Inflammatory macrophage treated with lipopolysaccharide for 4 hours (primary cell): ENCODE data around the gene RNF180.
"Not testable (repeated sequence)": the region's sequence is repeated elsewhere in the genome, so short reads cannot be mapped to it uniquely, and the experiment has no call there.

Experiments used
- DNase-seq: peaks from one replicate; pipeline ENCODE4 v3.0.0-alpha.2; 2020

The RNF180 gene

GRCh38 chr5:64407103-64407825 is 241.6 kb downstream of the RNF180 start:
- not testable (repeated sequence) for DNase-seq

DNA sequence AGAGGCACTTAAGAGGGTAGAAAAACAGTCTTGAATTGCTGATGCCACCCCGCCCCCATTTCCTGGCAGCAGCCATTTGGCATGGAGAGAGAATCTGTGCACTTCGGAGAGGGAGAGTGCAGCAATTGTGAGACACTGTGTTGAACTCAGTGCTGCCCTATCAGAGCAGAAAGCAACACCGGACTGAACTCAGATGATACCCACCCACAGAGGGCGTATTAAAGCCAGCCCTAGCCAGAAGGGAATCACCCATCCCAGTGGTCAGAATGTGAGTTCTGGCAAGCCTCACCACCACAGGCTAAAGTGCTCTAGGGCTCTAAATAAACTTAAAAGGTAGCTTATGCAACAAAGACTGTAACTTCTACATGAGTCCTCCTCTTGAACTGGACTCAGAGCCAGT is 251.7 kb downstream of the RNF180 start:
- DNase-seq, result no peak

- no peak for DNase-seq
Measured at GRCh38 chr5:64418013-64418412, 252.4 kb downstream of the RNF180 start.
